Amniotic stem cell (primary cell): ENCODE results near the gene MSANTD2.

Experiments
- DNase-seq: peaks from one replicate; lab custom pipeline; 2025; lab: John Stamatoyannopoulos, UW

MSANTD2 gene

GRCh38 chr11:124753205-124753604, 47.0 kb downstream of the MSANTD2 start:
- DNase-seq = no peak

DNA sequence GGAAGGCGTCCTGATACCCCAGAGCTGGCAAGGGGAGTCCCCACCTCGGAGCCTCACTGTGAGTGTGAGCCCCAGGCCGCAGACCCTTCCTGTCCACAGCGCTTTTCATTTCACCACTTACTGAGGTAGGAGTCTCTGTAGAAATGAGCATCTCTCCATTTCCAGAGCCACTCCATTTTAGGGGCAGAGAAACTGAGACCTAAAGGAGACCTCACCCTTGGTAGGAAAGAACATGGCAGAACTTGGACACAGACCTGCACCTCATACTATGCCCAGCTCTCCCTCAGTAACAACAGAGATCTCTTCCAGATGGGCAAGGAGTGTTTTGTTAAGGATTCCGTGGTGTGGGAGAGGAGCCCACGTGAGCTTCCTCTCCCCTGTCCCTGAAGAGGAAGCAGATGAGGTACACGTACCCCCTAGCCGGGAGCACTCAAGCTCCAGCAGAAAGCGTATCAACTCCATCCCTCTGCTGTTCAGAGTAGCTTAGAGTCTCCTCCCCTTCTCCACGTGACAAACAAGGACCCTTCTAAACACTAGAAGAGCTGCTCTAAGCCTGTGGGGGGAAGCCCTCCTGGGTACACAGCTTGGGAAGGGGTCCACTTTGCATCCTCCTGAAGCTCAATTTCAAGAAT, 47.6 kb downstream of the MSANTD2 start:
- no peak for DNase-seq

DNA sequence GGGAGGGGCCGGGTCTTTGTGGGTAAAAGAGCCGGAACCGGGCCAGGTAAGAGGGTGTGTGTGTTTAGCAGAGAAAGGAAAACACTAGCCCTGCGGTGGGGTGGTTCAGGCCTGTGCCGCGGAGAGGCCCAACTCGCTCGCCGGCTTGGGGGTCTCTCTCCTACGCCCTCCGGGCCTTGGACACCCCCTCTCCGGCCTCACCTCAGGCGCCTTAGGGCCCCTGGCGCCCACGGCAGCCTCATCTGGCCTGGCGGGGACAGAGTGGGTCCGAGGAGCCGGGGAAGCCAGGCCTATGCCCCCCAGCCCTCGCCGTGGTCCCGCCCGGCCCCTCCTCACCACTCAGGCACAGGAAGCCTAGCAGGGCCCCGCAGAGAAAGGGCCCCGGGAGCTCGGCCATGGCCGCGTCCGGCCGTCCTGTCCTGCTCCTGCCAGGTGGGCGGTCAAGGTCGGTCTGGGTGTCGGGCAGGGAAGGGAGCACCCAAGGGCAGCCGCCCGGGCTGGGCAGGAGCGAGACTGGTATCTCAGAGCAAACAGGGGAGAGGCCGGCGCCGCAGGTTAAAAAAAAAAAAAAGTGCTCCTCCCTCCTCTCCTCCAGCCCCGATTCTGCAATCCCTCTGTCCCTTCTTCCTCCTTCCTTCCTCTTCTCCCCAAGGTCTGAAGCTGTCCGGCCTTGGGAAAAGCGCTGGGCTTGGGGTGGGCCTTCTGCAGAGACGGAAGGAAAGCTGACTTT, 48.3 kb downstream of the MSANTD2 start, which contains the start of gene VSIG2:
VSIG2 (minus strand) TSS at position 515 of the 730 bp plus-strand sequence; CDS start at position 397, 118 bp downstream.
- no peak for DNase-seq

GRCh38 chr11:124751391-124751740, 48.8 kb downstream of the MSANTD2 start:
- DNase-seq = no peak

DNA sequence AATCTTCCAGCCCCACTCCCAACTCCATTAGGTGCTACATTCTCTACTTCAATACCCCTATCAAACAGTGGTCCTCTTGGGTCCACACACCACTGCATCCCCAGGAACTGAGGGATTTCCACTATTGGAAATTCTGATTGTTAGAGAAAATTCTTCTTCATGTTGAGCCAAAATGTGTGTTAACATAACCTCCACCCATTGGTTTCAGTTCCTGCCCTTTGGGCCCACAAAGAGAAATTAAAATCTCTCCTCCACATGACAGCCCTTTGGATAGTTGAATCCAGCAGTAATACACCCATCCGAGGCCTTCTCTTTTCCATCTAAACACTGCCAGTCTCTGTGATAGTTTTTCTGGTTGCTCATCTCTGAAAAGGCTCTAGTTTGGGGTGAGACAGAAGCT, 50.3 kb downstream of the MSANTD2 start:
- DNase-seq = no peak

- no peak for DNase-seq
These were observed 51.5 kb downstream of the MSANTD2 start for GRCh38 chr11:124748481-124749343.

GRCh38 chr11:124748100-124748418, 52.1 kb downstream of the MSANTD2 start:
- DNase-seq = no peak

GRCh38 chr11:124747406-124748099, 52.7 kb downstream of the MSANTD2 start:
- DNase-seq = no peak

DNA sequence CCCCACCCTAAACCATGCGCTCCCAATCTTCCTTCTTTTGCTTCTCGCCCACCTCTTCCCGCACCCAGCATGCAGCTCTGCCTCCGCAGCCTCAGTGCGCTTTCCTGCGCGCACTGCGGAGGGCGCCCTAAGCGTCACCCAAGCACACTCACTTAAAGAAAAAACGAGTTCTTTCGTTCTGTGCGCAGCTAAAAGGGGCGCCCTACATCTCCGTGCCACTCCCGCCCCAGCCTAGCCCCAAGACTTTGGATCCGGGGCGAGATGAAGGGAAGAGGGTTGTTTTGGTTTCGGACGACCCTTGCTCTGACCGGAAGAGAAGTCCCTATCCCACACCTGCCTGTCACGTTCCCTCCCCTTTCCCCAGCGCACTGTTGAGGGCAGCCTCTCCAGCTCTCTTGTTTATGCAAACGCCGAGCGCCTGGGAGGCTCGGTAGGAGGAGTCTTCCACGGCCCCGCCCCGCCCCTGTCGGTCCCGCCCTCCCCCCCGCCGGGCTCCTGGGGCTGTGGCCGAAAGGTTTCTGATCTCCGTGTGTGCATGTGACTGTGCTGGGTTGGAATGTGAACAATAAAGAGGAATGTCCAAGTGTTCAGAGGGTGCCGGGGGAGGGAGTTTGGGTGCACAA, 53.5 kb downstream of the MSANTD2 start:
- no peak for DNase-seq

- DNase-seq = no peak
These were observed 54.2 kb downstream of the MSANTD2 start for GRCh38 chr11:124745835-124746620.

DNA sequence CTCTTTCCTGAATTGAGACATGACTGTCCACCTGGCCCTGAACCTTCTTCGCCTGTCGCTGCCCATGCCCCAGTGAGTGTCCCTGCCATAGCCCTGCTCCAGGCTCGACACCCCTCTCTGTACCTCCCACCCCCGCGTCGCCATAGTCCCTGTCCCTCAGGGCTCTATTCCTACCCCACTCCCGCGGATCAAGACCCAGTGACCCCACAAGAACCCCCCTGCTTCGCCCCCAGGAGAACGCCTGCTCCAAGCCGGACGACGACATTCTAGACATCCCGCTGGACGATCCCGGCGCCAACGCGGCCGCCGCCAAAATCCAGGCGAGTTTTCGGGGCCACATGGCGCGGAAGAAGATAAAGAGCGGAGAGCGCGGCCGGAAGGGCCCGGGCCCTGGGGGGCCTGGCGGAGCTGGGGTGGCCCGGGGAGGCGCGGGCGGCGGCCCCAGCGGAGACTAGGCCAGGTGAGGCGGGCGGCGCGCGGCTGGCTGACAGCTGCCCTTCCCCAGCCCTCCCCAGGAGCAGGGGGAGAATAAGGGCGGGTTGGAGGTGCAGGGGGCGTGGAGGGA, 54.9 kb downstream of the MSANTD2 start:
- no peak for DNase-seq

- no peak for DNase-seq
These were observed 57.2 kb downstream of the MSANTD2 start for GRCh38 chr11:124743050-124743449.

DNA sequence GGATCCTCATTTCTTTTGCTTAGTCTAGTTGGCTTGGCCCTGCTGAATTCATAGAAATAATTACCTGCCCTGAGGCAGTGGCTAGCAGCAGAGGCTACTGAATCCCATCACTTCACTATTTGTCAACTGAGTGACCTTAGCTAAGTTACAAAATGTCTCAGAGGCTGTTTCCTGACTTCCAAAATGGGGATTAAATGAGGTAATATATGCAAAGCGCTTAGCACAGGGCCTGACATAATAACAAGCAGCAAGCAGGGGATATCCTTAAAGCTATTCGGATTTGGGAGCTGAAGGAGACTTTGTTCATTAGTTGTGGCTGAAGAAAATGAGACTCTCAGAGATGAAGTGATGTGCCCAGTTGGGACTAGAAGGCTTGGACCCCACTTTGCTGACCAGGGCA, 57.7 kb downstream of the MSANTD2 start:
- no peak for DNase-seq

GRCh38 chr11:124740277-124740882, 59.8 kb downstream of the MSANTD2 start:
- DNase-seq = no peak

DNA sequence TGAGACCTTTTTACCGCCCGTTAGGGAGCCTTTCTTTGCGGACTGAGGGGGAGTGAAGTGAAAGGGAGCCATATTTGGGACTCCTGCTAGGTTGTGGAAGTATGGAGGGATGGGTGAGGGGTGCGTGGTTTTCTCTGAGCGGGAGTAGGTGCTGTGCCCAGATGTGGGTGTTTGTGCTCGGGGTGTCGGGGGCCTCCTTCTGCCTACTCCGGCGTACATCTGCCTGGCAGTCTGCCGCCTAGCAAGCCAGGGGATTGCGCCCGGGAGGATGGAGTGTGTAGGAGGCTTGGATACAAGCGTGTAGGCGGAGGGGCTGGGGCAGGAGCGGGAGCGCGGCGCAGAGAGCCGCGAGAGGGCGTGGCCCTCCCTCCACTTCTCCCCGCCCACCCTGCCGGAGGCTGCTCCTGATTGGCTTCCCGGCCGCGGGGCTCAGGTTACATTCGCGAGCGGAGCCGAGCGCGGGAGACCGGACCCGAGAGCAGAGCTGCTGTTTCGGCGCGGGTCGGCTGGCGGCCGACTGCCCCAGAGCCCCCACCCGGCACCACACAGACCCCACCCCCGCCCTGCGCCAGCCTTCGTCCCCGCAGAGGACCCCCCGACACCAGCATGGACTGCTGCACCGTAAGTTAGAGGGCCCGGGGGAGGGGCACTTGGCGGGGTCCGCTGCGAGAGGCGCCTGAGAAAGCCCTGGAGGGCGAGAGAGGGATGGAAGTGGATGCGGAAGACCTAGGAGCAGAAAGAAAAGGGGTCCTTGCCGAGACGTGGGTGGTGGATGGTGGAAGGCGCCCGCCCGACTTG, 60.5 kb downstream of the MSANTD2 start, which contains the start of gene NRGN:
NRGN (plus strand) TSS at position 464 of the 798 bp plus-strand sequence; CDS start at position 607, 143 bp downstream.
- DNase-seq = peak; percentile 77

DNA sequence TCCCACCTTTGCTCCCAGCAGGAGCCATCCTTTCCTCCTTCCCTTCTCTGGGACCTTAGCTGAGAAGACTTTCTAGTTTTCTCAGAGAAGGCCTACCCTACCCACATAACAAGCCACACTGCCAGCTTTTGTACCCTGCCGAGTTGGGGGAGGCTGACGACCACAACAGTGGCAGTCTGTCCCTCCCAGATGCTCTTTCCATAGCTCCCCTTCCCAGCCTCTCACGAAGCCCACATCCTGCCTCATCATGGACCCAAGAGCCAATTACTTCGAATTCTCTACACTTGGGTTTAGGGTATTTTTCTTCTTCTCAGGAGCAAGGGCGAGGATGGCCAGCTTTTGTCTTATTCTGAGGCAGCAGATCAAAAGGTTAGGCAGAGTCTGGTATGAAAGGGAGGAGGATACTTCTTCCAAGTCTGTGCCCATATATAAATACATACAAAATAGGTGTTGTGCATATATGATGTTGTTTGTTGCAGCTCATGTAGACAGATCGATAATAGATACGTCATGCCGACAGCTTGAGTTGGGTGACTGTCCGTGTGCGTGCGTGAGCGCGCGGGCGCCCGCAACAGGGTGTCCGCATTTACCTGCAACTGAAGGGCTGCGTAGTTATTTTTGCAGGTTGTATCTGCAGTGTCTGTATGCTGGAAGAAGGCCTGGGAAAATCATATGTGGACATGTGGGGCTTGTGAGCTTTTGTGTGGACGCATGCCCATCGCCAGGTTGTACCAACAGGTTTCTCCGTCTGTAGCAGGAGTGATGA, 61.3 kb downstream of the MSANTD2 start:
- DNase-seq = no peak

GRCh38 chr11:124737638-124738305, 62.4 kb downstream of the MSANTD2 start:
- DNase-seq = no peak

- DNase-seq = no peak
These were observed 63.5 kb downstream of the MSANTD2 start for GRCh38 chr11:124736736-124737135.
